HG02840 (cell line): ENCODE results near the gene WIPF3.

Experiments used
- ATAC-seq: cut with Tn5 transposase; IDR thresholded peaks from one replicate; pipeline ENCODE4 v1.9.1; 2021; ENCODE audit warnings: mild to moderate bottlenecking, moderate library complexity, moderate number of reproducible peaks; ENCODE audit not compliant: unreplicated experiment, low FRiP score

WIPF3 gene

DNA sequence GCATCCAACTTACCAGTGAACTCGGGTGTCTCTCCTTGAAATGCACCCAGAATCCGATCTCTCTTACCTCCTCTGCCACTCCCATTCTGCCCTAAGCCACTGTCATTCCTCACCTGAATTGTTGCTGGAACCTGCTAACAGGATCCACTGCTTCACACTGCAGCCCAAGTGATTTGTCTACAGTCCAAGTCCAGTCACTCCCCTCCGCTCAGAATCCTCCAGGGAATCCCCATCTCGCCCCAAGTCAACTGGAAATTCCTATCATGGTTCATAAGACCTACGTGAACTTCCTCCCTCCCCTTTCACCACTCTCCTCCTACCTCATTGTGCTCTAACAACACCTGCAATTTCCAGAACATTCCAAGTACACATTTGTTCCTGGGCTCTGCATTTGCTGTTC is 92.0 kb downstream of the WIPF3 start:
- no peak for ATAC-seq

DNA sequence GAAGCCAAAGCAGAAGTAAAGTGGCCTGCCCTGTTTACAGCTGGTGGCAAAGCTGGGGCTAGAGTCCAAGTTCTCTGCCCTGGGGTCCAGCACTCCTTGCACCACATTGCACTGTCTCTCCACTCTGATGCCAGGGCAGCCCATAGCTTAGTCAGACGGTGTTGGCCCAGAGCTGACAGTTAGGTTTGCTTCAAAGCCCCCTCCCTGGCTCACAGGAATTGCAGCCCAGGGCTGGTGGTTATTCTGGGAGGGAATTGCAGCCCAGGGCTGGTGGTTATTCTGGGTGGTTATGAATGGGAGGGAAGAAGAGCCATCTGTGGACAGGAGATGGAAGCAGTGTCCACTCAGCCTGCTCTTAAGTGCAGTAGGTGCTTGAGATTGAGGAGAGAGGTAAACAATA is 94.4 kb downstream of the WIPF3 start:
- ATAC-seq, result no peak

DNA sequence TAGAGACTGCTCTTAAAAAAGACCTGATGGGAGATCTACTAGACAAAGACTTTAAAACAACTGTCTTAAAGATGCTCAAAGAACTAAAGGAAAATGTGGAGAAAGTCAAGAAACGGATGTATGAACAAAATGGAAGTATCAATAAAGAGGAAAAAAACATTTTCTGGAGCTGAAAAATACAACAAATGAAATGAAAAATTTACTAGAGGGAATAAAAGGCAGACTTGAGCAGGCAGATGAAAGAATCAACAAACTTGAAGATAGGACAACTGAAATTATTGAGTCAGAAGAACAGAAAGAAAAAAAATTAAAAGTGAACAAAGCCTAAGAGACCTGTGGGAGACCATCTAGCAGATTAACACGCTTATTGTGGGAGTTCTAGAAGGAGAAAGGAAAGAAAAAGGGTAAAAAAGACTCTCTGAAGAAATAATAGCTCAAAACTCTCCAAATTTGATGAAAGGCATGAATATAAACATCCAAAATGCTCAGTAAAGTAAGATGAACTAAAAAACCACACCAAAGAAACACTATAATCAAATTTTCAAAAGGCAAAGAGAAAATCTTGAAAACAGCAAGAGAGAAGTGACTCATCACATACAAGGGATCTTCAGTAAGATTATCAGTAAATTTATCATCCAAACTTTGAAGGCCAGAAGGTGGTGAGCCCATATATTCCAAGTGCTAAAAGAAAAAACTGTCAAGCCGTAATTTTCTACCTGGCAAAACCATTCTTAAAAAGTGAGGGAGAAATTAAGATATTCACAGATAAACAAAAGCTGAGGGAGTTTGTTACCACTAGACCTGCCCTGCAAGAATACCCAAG is 100.1 kb downstream of the WIPF3 start:
- ATAC-seq, result no peak

DNA sequence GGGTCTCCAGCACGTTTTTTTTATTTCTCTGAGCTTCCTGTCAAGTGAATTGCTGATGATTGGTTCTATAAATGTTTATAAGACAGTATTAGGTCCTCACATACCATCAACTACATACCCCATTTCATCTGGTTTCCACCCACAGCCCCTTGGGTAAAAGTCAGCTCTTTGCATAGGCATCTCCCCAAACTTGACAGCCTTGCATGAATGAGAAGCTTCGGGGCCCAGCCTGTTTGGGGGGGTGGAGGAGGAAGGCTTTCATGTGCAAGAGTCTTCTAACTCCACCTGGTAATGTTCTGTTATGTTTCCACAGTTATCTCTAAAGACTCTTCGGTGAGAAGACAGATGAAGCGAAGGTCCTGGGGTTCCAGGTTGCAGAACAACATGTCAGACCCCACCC is 107.9 kb downstream of the WIPF3 start:
- ATAC-seq, result no peak

DNA sequence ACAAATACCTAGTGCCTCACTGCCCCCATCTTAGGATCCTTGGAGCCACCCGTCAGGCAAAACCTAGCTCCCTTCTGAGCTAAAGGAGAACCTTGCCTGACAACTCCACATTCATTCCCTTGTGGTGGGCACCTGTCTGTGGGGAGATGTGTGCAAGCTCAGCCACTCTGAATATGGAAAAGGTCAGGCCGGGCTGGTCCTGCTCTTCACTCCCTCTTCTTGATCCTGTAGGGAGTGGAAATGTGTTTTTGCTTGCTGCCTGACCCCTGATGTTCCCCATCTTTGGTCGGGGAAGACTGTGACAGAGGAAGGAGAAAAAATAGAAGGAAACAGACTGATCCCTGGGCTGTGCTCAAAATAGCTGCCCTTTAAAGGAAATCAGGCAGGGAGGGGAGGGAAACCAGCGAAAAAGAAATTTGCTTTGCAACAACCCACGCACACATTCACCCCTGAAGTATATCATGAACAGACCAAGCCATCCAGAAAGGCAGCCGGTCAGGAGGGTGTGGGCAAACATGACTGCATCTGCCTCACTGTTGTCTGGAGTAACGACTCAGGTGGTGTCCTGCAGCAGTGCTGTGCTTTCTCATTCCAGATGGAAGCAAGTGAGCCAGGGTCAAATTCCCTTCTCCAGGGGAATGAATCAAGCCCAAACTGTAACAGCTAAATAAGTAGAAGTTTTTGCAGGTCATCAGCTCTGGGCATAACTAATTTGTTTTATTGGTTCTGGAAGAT is 109.3 kb downstream of the WIPF3 start:
- no peak for ATAC-seq

DNA sequence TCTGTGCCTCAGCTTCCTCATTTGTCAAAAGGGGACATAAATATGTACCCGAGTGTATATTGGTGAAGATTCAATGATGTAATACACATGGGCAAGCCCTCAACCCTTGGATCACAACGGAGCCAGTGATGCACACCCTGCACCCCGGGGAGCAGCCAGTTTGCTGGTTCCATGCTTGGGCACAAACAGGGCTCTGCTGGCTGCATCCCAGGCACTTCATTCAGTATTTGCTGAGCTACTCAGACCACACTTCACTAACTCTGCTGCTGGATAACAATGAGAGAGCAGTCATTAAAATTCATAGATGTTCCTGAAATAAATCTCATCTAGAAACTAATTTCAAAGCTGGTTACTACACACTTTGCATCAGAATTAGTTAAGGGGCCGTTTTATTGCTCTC is 111.3 kb downstream of the WIPF3 start:
- no peak for ATAC-seq

DNA sequence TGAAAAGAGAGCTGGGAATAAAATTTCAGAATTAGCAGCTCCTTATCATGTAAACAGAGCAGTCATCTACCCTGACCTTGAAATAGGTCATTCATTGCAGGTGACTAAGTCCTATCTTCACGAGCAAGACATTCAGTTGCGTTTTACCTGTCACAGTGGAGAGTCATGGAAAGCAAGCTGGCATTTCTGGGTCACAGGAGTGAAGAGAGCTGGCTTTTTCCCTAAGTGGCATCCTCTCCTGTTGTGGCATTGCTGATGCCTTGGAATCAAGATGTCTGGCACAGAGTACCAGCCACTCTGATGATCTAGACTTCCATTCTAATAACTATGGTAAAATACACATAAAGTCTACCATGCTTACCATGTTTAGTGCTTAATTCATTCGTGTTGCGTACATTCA is 112.5 kb downstream of the WIPF3 start:
- ATAC-seq, result no peak

DNA sequence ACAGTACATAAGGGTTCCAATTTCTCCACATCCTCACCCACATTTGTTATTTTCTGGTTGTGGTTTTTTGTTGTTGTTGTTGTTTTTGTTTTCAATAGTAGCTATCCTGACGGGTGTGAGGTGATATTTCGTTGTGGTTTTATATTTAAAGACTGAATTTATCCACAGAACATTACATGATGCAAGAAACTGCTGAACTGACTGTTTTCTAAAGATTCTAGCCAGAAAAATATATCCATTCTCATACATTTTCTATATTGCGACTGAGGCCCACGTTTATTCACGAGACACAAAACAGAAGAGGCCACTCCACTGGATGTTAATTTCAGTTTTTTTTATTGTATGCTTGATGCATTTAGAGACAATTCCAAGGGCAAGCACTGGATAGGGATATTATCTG is 113.5 kb downstream of the WIPF3 start:
- ATAC-seq, result no peak

DNA sequence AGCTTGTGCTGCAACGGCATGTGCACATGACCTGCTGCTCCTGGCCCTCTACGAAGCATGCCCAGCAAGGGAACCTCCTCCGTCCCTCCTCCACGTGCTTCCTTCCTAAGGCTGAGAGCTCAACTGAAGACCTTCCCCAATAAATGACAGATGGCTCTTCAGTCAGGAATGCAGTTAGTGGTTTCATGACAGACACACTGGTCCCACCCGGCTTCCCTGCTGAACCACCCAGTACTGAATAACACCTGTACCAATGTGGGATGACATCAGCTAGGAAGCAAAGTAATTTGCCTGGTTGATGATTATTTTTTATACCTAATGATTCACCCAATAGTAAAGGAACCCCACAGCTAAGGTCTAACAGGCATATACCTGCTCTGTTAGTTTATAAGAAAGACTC is 114.2 kb downstream of the WIPF3 start:
- ATAC-seq, result no peak

DNA sequence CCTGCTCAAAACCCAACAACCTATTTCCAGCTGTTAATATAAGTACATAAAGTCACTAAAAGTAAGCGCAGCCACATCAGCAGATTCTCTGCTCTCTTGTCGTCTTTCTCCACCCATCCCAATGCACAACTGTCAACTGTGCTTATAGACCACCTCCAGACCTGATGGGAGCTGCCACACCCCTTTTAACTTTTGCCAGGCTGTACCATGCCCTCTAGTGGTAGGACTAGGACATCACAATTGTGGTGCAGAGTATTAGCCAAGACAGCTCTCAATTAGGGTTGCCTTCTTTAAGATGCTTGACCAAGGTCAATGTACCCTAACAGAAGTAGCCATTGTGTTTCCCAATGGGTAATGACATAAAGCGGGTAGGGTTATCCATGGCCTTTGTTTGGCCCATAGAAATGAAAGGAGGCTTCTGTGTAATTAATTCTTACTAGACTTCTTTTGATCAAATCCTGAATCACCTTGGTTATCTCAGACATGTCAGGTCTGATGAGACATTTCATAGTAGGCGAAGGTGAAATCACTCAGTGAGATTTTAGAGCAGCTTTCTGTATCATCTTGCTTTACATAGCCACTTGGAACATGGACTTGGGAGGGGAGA is 115.2 kb downstream of the WIPF3 start:
- ATAC-seq, result peak; percentile 58

DNA sequence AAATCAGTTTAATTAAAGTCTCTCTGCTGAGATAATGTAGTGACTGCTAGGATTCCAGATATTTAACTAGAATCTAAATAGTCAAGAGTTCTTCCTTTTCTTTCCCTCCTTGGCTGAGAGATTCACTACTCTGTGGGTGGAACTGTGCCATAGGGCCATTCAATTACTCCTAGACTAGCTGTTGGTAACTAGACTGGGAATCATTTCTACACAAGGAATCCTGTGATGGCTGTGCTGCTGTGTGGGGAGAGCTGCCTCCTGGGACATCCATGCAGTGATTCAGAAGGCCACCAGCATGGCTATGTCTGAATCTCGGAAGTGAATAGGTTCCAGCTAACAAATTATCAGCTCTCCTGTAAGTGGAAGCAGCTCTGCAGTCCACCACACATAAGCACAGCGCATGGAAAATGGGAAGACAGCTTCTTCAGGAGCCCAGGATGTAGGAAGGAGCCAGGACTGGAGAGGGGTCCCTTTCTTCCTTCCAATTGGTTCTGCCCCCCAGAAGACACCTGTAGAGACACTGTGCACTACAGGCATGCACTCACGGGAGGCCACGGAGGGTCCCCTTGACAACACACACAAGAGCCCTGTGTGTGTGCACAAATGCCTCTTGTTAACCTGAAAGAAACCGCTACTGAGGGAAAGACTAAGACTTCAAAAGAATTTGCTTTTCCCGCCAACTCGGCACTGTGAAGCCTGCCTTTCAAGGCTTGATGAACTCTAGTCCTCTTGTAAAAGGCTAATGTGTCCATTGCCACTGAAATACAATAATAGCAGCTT is 116.8 kb downstream of the WIPF3 start:
- no peak for ATAC-seq

DNA sequence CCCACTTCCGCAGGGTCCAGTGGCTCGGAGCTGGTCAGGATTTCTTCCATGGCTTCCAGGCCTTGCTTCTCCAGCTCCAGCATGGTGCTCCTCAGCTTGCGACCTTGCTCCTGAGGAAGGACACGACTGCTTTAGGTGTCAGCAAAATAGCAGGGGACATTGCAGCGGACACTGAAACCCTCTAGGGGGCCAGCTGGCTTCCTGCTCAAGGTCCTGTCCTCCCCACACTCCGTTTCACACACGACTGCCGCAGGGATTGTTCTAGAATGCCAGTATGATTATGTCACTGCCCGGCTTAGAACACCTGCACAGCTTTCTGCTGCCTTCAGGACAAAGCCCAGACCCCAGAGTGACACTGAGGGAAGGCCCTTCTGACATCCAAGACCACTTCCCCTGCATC is 117.7 kb downstream of the WIPF3 start:
- no peak for ATAC-seq

DNA sequence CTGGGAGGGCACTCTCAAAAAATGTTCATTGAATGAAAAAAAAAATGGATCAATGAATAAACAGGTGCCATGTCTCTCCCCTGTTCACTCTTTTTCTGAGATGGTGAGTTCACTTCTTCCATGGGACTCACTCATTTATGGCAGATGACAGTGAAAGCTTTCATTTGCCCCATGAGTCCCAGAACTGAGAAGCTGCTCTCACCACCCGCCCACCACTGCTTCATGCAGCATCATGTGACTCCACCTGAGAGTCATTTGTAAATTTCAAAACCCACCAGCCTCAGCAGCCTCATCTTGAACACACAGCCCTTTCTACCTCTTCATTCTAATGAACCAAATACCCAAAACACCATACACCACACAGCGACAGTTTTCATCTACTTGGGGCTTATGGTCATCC is 118.4 kb downstream of the WIPF3 start:
- ATAC-seq, result no peak

DNA sequence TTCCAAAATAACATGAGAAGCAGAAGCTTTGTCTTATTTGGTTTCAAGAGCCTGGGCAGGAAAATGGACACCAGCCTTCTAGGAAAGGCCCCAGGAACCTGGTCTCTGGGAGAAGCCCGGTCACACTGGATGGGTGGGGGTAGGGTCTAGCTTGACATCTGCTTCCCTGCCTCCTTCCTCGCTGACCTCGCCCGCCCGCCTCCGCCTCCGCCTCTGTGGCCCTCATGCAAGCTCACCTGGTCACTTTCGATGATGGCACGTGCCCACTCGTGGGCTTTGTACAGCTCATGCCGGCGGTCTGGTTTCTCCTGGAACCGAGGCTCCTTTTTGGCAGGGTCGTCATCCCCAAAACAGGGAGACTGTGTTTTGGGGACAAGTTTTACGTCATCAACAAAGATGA is 119.9 kb downstream of the WIPF3 start:
- ATAC-seq, result no peak

DNA sequence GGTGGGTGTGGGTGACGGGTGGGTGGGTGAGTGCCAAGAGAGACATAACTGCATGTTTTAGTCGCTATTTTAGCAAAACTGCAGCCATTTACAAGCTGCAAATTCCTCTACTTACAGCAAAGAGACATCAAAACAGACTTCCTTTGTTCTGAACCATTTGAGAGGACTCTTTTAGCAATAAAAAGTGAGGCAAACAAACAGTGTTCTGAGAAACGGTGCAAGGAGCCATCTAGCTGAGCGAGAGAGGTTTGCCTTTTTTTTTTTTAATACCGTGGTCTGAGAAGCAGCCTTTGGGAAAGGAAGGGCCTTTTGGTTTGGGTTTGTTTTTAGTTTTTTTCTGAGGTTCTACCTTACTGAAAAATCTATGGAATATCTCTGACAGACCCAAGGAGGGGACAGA is 120.4 kb downstream of the WIPF3 start:
- ATAC-seq, result no peak

DNA sequence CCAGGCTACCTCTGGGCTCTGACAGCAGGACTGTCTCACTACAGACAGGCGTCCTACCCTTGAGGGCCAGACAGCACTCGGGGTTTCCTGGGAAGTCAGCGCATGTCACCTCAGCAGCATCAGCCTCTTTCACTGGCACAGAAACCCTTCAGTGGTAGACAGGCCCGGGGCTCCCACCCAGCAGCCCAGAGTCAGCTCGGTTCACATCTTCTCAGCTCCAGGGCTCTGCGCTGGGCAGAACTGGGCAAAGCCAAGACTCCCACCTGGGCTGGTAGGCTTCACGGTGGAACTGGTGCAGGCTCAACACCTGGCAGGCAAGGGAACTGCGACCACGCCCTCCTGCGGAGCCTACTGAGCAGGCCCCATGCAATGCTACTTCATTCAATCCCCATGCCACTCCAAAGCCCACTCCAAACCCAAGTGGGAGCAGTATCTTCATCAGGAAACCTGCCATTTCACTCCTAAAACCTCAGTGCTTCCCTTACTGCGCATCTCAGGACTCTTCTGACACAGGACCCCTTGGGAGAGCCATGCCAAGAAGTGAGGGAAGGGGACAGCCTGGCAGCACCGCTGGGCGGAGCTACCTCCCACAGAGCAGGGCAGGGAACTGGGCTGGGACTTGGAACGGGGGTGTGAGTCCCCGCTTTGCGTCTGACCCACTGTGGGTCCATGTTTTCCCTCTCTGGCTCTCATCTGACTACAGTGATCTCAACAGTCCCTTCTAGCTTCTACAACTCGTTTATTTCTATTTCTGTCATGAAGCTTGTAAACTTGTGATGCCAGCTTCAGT is 122.9 kb downstream of the WIPF3 start:
- ATAC-seq, result no peak

DNA sequence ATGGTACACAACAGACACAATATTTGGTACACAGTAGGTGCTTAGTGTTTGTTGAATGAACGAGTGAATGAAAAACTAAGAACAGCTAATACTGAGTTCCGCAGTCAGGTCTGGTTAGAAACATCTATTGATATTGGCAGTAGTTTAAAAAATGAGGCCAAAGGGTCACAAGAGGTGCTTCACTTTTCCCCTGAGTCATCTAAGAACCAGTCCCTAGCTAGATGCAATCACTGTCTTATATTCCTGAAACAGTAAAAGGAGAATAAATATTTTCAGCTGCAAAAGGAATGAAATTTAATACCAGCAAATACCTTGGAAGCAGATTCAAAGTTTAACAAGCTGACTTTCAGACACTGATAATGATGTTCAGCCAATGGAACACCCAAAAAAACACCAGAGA is 128.8 kb downstream of the WIPF3 start:
- ATAC-seq, result no peak

DNA sequence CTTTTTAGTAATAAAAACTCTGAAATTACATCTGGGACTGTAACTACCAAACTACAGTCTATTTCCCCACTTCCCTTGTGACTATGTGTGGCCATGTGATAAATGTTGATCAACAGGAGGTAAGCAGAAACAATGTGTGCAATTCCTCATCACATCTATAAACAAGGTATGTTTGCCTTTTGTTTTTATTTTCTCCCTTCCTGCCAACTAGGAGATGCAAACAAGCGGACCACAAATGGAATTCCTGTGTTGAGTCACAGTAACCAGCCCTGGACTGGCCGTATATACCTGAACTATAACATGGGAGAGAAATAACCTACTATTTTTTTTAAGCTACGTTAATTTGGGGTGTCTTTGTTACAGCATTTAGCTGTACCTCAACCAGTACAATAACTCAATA is 130.8 kb downstream of the WIPF3 start:
- ATAC-seq, result no peak

DNA sequence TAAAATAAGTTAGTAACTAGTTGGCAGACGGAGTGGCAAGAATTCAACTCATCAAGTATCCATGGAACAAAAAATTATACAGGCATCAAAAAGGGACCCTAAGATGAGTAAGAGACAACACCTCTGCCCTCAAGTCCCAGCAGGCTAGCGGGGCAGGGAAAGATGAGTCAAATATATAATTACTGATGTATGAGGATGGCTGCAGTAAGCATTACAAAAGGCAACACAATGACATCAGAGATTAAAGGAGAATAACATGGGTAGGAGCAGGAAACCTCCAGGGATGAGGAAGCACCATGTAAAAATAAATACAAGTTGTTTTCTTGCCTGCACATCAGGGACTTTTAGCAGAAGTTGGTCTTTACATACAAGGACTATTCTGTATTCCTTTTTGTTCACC is 133.9 kb downstream of the WIPF3 start:
- ATAC-seq, result no peak

DNA sequence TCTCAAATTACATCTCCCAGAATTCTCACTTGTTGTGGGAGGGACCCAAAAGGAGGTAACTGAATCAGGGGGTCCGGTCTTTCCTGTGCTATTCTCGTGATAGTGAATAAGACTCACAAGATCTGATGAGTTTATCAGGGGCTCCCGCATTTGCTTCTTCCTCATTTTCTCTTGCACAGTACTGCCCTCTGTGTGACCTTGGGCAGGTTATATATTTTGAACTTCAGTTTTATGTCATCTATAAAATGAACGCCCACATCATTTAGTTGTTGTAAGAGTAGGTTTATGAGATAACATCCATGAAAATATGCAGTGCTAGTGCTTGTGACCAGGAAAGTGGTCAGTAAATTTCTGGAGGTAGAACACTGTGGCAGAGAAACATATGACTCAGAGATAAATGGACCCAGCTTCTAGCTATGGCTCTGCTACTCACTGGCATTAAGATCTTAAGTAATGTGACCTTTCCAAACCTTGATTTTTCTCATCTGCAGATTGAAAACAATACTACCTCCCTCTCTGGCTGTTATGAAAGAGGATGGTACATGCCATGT is 139.0 kb downstream of the WIPF3 start:
- ATAC-seq, result no peak
